Measurements from ENCODE around the gene NEDD4L. TPM values are rescaled to one million over a fixed set of nuclear protein-coding genes. Genes with fewer than 3 reads are reported as not detected.

Gene NEDD4L
- total and polyA plus RNA-seq, 7 donors, result 14.8 to 28.0 (median 19.6) TPM

- no peaks in the 10 kb centered on the region for H3K27me3 ChIP-seq (ENCODE audit: insufficient read depth in 3 of 3, low read length in 2 of 3)
- H3K4me1 ChIP-seq, result no peaks in the 10 kb centered on the region
- 64 to 73% (median 64%) methylated on average over 8 of the region's 8 CpGs for WGBS, 3 donors
- no peak overlapping the region for H3K4me3 ChIP-seq
- H3K9me3 ChIP-seq, result no peaks in the 10 kb centered on the region
- H3K27ac ChIP-seq, result no peak overlapping the region
- DNase-seq, result no peak
- ATAC-seq, result no peak
- intact Hi-C loops (cut with DNase I), result no loop called here
- H3K36me3 ChIP-seq (ENCODE audit: insufficient read depth in 1 of 2, low read depth in 1 of 2), result no peaks in the 10 kb centered on the region
- no peak for TF ChIP-seq CTCF (IDR thresholded peaks at IDR 0.05)
These were observed 10.2 kb downstream of the NEDD4L start for GRCh38 chr18:58054041-58054781.

- H3K27ac ChIP-seq, result no peak overlapping the region
- ATAC-seq (no peak), DNase-seq (no peak)
- no peak for TF ChIP-seq CTCF (IDR thresholded peaks at IDR 0.05)
- H3K27me3 ChIP-seq (ENCODE audit: insufficient read depth in 3 of 3, low read length in 2 of 3), result no peaks in the 10 kb centered on the region
- WGBS, 3 donors, result 92 to 96% (median 95%) methylated on average over 4 of the region's 4 CpGs
- H3K4me1 ChIP-seq, result no peaks in the 10 kb centered on the region
- H3K9me3 ChIP-seq, result no peaks in the 10 kb centered on the region
- H3K36me3 ChIP-seq (ENCODE audit: insufficient read depth in 1 of 2, low read depth in 1 of 2), result no peaks in the 10 kb centered on the region
- H3K4me3 ChIP-seq, result no peak overlapping the region
- intact Hi-C loops (cut with DNase I), result no loop called here
These were observed 12.0 kb downstream of the NEDD4L start for GRCh38 chr18:58055890-58056558.

- Histone ChIP-seq H3K9me3 (no peaks in the 10 kb centered on the region), H3K4me1 (no peaks in the 10 kb centered on the region), H3K27ac (no peak overlapping the region), H3K4me3 (no peak overlapping the region), H3K36me3 (ENCODE audit: insufficient read depth in 1 of 2, low read depth in 1 of 2) (no peaks in the 10 kb centered on the region), H3K27me3 (ENCODE audit: insufficient read depth in 3 of 3, low read length in 2 of 3) (no peaks in the 10 kb centered on the region)
- intact Hi-C loops (cut with DNase I), result no loop called here
- TF ChIP-seq CTCF (IDR thresholded peaks at IDR 0.05), result no peak
- DNase-seq (no peak), ATAC-seq (no peak)
- WGBS, 3 donors, result 66 to 80% (median 69%) methylated on average over 5 of the region's 5 CpGs
These were observed 12.8 kb downstream of the NEDD4L start for GRCh38 chr18:58056852-58057251.

- intact Hi-C loops (cut with DNase I), result no loop called here
- 27 to 40% (median 28%) methylated on average over 4 of the region's 4 CpGs for WGBS, 3 donors
- Histone ChIP-seq H3K9me3 (no peaks in the 10 kb centered on the region), H3K27ac (no peak overlapping the region), H3K27me3 (ENCODE audit: insufficient read depth in 3 of 3, low read length in 2 of 3) (no peaks in the 10 kb centered on the region), H3K4me1 (no peaks in the 10 kb centered on the region), H3K36me3 (ENCODE audit: insufficient read depth in 1 of 2, low read depth in 1 of 2) (no peaks in the 10 kb centered on the region), H3K4me3 (no peak overlapping the region)
- ATAC-seq (no peak), DNase-seq (no peak)
- TF ChIP-seq CTCF (IDR thresholded peaks at IDR 0.05), result no peak
These were observed 13.4 kb downstream of the NEDD4L start for GRCh38 chr18:58057291-58057965.

All from psoas muscle (tissue), 8 donors.